ENCODE data around the gene ERGIC3. TPM values are rescaled to one million over a fixed set of nuclear protein-coding genes. Genes with fewer than 3 reads are reported as not detected.

ERGIC3 gene
- total RNA-seq, 4 donors from 2014 or later: 125 to 184 (median 133) TPM

DNA sequence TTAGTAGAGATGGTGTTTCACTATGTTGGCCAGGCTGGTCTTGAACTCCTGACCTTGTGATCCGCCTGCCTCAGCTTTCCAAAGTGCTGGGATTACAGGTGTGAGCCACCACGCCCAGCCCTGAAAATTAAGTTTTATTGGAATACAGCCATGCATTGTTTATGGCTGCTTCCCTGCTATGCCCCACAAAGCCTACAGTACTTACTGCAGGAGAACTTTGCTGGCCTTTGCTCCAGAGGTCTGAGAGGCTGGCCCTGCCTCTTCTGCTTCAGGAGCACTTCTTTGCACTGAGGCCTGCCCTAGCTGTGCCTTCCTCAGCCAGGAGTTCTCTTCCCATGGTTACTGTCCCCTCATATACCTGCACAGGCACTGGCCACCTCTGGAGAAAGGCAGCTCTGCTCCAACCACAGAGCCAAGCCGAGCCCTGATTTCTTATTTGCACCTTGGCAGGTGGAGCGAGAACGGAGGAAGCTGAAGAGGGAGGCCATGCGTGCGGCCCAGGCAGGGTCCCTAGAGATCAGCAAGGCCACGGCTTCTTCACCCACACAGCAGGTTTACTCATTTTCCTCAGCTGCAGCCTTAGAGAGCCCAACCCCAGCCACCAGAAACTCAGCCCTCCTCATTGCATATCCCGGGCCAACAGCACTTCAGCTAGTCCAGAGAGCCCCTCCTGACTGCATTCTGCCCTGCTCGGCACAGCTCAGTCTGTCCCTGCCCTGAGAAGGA, 33.2 kb upstream of the ERGIC3 start:
- H3K9me3 ChIP-seq: no peaks in the 10 kb centered on the region
- TF ChIP-seq, protein P1, sequence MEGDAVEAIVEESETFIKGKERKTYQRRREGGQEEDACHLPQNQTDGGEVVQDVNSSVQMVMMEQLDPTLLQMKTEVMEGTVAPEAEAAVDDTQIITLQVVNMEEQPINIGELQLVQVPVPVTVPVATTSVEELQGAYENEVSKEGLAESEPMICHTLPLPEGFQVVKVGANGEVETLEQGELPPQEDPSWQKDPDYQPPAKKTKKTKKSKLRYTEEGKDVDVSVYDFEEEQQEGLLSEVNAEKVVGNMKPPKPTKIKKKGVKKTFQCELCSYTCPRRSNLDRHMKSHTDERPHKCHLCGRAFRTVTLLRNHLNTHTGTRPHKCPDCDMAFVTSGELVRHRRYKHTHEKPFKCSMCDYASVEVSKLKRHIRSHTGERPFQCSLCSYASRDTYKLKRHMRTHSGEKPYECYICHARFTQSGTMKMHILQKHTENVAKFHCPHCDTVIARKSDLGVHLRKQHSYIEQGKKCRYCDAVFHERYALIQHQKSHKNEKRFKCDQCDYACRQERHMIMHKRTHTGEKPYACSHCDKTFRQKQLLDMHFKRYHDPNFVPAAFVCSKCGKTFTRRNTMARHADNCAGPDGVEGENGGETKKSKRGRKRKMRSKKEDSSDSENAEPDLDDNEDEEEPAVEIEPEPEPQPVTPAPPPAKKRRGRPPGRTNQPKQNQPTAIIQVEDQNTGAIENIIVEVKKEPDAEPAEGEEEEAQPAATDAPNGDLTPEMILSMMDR (IDR thresholded peaks at IDR 0.05): no peak
- no peak for TF ChIP-seq POLR2AphosphoS5 (IDR thresholded peaks at IDR 0.05)
- no peak for TF ChIP-seq EP300 (IDR thresholded peaks at IDR 0.05)
- TF ChIP-seq POLR2A (IDR thresholded peaks at IDR 0.05; ENCODE audit: low read depth): no peak
- H3K36me3 ChIP-seq: peaks cover 36 to 87% (median 75%) of the 10 kb centered on the region in 4 donors
- 85% methylated on average over 9 of the region's 10 CpGs for WGBS
- intact Hi-C loops (cut with DNase I): no loop called here
- no peaks in the 10 kb centered on the region for H3K27me3 ChIP-seq
- no peak for DNase-seq (ENCODE audit: extremely low spot score)
- H3K4me1 ChIP-seq: peaks cover 0 to 10% (median 8%) of the 10 kb centered on the region in 4 donors
- H3K4me3 ChIP-seq: no peak overlapping the region
- H3K27ac ChIP-seq (replicated peaks in 1 of 4): no peak overlapping the region

DNA sequence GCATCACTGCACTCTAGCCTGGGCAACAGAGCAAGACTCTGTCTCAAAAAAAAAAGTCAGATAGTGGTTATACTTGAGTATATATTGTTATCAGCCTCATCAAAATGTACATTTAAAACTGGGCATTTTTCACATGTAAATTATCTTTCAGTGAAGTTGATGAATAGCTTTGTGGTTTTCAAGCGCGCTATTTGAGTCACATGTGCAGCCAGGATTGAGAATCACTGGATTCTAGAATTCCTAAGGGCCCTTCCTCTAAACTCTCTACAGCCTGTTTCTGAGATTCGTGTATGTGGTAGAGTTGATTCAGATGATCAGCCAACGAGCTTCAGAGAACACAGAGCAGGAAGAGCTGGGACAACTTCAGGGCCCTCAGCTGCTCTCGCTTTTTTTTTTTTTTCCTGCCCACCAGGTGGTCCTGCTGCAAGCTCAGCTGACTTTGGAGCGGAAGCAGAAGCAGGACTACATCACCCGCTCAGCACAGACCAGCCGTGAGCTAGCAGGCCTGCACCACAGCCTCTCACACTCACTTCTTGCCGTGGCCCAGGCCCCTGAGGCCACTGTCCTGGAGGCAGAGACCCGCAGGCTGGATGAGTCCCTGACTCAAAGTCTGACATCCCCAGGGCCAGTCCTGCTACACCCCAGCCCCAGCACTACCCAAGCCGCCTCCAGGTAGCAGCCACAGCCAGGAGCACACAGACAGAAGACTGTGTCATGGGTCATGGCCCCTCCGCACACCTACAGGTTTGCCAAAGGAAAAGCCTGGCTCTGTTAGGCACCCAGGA, 30.7 kb upstream of the ERGIC3 start:
- Histone ChIP-seq H3K9me3 (no peaks in the 10 kb centered on the region), H3K4me1 (no peaks in the 10 kb centered on the region), H3K4me3 (no peak overlapping the region), H3K27me3 (no peaks in the 10 kb centered on the region), H3K36me3 (peaks cover 35 to 94% (median 67%) of the 10 kb centered on the region in 4 donors), H3K27ac (replicated peaks in 1 of 4) (no peak overlapping the region)
- TF ChIP-seq POLR2A (IDR thresholded peaks at IDR 0.05; ENCODE audit: low read depth) (no peak), POLR2AphosphoS5 (IDR thresholded peaks at IDR 0.05) (no peak), EP300 (IDR thresholded peaks at IDR 0.05) (no peak)
- TF ChIP-seq, protein P1 (IDR thresholded peaks at IDR 0.05): no peak
- intact Hi-C loops (cut with DNase I): no loop called here
- no peak for DNase-seq (ENCODE audit: extremely low spot score)
- WGBS: 87% methylated on average over 8 of the region's 12 CpGs

DNA sequence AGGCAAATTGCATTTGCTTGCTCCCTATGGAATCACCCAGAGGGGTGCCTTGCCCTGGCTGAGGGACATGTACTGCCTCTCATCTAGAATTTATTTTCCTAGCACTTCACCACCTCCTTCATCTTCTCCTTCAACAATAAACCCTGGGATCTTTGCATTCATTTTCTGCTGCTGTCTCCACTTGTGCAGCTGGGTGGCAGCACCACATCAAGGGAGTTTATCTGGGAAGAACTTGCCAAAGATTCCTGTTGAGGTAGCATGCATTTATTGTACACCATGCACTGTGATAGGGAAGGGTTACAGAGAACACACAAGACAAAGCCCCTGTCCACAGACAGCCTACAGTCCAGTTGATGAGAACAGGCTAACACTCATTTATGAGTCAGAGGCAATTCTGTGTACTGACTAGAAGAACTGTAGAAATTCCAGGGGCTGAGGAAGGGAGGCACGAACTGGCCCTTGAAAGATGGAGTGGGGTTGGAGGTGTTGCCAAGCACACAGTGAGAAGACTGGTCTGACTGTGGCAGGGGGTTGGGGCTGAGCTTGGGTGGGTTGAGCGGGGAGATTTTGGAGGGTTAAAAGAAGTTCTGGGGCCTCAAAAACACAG, 30.0 kb upstream of the ERGIC3 start:
- Histone ChIP-seq H3K4me3 (no peak overlapping the region), H3K27me3 (no peaks in the 10 kb centered on the region), H3K36me3 (peaks cover 35 to 87% (median 59%) of the 10 kb centered on the region in 4 donors), H3K9me3 (no peaks in the 10 kb centered on the region), H3K27ac (replicated peaks in 1 of 4) (no peak overlapping the region), H3K4me1 (no peaks in the 10 kb centered on the region)
- DNase-seq (ENCODE audit: extremely low spot score): no peak
- intact Hi-C loops (cut with DNase I): no loop called here
- TF ChIP-seq, protein P1 (IDR thresholded peaks at IDR 0.05): peak; percentile 44 to 59 (median 50)
- TF ChIP-seq EP300 (IDR thresholded peaks at IDR 0.05): no peak
- 97% methylated on average over 2 of the region's 2 CpGs for WGBS

DNA sequence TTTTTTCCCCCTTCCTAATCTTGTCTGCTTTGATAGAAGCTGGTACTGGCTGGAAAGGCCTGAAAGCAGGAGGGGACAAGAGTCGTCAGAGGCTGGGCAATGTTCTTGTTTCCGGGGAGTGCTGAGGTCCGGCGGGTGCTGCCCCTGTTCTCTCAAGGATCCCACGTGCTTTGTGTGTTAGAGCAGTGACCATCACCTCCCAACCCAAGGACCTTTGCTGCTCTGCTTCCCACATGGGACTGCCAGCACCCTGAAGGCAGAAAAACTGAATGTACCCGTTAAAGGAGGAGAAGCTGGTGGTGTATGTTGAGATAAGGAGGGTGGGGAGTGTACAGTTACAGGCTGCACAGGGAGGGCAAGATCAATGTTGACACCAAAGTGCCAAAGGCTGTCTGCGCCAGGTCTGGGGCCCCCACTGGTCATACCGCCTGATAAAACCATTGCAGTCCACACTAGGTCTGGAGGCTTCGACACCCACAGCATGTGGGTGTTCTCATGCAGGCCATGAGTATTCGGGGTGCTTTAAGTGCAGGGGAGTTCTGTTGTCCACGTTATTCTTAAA, 27.4 kb upstream of the ERGIC3 start:
- H3K9me3 ChIP-seq: no peaks in the 10 kb centered on the region
- WGBS: 87% methylated on average over 11 of the region's 11 CpGs
- no peaks in the 10 kb centered on the region for H3K27me3 ChIP-seq
- DNase-seq (ENCODE audit: extremely low spot score): no peak
- intact Hi-C loops (cut with DNase I): no loop called here
- H3K4me3 ChIP-seq: no peak overlapping the region
- H3K27ac ChIP-seq (replicated peaks in 1 of 4): no peak overlapping the region
- no peak for TF ChIP-seq POLR2A (IDR thresholded peaks at IDR 0.05; ENCODE audit: low read depth)
- no peak for TF ChIP-seq EP300 (IDR thresholded peaks at IDR 0.05)
- TF ChIP-seq, protein P1 (IDR thresholded peaks at IDR 0.05): no peak
- TF ChIP-seq POLR2AphosphoS5 (IDR thresholded peaks at IDR 0.05): no peak
- H3K4me1 ChIP-seq: no peaks in the 10 kb centered on the region
- peaks cover 23 to 62% (median 35%) of the 10 kb centered on the region in 4 donors for H3K36me3 ChIP-seq
